EH (cell line): ENCODE data around the gene PCSK4.

Source experiments
- DNase-seq: peaks from one replicate; pipeline ENCODE4 v3.0.0-alpha.2; 2015; ENCODE audit warnings: low read depth

PCSK4 gene

DNA sequence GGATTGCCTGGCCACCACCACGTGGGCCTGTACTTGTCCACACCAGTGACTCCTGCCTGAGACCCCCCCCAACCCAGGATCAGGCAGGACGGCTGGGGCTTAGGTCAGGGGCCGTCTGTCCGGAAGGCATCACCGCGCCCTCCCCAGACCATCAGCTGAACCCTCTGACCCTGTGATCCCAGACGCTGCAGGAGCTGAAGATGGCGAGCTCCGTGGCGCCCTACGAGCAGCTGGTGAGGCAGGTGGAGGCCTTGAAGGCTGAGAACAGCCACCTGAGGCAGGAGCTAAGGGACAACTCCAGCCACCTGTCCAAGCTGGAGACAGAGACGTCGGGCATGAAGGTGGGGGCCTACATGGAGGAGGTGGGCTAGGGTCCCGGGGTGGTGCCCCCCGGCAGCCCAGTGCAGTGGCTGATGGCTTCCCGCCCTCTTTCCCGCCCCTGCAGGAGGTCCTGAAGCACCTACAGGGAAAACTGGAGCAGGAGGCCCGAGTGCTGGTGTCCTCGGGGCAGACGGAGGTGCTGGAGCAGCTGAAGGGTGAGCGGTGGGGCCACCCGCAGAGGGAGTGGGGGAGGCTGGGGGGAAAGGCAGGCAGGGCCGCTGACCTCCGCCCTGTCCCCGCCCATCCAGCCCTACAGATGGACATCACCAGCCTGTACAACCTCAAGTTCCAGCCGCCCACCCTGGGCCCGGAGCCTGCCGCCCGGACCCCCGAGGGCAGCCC lies 37.2 kb downstream of the PCSK4 start:
- no peak for DNase-seq

DNA sequence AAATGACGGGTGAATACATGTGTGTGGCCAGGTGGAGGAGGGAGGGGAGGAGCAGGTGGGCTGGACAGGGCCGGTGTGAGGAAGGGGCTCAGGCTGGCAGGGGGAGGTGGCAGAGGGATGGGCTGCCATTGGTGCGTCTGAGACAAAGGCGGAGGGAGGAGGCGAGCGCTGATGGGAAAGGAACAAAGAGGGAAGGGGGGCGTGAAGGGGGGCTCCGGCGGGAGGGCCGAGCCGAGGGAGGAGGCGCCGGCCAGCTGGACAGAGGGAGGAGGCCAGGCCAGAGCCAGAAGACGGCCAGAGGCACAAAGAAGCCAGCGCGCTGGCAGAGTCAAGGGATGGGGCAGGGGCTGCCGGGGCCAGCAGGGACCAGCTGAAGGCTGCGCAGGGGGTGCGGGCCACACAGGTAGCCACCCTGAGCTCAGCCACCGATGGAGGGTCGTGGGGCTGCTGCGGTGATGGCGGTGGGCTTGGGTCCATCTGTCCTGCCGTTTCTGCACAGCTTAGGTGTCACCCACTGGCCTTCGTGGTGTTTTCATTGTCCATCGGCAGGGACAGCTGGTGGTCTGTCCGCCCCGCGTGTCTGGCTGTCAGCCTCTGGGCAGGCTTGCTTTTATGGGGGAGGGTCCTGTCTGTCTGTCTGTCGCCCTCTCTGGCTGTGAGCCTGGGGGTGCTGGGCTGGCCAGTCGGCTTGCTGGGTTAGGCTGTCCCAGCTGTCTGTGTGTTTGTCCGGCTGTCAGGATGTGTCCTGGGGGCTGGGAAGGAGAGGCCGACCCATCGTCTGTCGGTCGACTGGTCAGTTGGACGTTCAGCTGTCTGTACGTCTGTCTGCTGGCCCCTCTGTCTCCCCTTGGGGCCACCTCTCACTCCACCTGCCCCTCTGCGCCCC lies 38.0 kb downstream of the PCSK4 start:
- no peak for DNase-seq

DNA sequence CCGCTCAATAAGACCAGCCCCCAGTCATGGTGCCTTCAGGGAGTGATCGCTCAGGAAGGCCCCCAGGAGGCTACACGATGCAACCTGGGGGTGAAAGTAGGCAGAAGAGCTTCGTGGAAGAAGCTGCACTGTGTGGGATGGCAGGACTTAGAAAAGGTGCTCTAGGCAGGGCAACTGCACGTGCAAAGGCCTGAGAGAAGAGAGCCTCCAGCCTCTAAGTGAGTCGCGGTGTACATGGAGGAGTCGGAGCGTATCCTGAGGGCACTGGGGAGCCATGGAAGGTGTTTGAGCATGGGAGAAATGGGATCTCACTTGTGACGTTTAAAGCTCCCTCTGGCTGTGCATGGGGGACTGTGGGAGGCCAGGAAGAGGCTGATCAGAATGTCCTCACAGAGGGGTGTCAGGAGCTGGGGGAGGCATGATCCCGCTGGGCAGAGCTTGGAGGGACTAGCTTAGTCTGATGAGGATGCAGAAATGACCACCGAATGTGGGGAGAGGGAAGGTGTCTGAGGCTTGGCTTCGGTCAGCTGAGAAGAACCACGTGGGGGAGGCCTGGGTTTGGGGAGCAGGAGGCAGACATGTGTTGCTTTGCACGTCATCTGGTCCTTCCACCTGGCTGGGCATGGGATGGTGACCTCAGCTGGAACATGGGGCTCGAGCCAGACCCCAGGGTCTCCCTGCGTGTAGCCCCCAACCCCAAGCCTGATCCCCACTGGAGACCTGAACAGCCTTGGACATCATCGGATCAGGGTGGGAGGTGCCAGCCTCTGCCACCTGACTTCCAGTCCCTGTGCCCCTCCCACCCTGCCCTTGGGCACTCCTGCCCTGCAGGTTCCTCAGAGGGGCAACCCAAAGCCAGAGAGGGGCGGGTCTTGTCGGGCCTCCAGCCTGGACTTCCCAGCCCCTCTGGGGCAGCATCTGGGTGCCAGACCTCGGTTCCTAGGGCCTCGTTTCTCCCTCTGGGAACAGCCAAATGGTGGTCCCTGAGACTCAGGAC lies 39.1 kb downstream of the PCSK4 start:
- DNase-seq = no peak

DNA sequence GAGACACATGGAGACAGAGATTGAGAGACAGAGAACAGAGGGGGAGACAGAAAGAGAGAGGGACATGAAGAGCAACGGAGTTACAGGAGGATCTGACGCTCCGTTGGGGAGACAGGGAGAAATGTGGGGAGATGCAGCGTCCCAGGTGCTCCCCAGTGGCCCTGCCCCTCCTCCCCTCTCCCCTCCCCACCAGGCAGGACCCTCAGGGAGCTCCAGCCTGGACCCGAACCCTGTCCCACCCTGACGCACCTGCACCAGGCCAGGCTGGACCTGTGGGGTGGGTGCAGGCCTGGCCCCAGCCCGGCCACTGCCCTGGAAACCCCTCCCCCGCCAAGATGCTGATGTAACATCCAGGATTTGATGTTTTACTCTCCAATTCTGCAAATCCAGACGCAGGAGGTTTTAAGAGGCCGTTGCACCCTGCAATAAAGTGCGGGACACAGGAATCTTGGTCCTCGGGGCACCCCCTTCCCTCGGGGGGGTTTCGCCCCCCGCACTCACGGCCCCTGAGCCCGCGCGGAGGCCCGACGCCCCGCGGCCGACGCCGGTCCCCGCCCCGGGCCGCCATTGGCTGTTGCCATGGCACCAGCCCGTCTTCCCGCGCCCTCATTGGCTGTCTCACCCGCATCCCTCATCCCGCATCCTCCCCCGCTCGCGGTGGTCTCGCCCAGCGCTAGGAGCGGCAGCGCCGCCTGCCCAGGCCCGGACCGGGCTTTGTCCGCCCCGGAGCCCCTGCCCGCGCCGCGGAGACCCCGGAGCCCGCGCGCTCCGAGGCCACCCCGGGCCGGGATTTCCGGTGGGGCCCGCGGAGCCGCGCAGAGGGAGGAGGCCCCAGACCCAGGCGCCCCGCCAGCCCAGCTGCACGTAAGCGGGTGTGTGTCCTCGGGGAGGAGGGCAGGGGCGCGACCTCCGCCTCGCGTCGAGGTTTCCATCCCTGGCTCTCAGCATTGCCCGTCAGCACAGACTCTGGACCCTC lies 40.4 kb downstream of the PCSK4 start, which contains the start of gene APC2:
TSS of gene APC2 (plus strand) at position 655 of the 976 bp plus-strand sequence. CDS start 2,881 bp downstream, outside the sequence.
- DNase-seq = peak; percentile 63

- DNase-seq = no peak
Measured at GRCh38 chr19:1447944-1448343, 42.2 kb downstream of the PCSK4 start.

- no peak for DNase-seq
Measured at GRCh38 chr19:1447504-1447903, 42.6 kb downstream of the PCSK4 start.

DNA sequence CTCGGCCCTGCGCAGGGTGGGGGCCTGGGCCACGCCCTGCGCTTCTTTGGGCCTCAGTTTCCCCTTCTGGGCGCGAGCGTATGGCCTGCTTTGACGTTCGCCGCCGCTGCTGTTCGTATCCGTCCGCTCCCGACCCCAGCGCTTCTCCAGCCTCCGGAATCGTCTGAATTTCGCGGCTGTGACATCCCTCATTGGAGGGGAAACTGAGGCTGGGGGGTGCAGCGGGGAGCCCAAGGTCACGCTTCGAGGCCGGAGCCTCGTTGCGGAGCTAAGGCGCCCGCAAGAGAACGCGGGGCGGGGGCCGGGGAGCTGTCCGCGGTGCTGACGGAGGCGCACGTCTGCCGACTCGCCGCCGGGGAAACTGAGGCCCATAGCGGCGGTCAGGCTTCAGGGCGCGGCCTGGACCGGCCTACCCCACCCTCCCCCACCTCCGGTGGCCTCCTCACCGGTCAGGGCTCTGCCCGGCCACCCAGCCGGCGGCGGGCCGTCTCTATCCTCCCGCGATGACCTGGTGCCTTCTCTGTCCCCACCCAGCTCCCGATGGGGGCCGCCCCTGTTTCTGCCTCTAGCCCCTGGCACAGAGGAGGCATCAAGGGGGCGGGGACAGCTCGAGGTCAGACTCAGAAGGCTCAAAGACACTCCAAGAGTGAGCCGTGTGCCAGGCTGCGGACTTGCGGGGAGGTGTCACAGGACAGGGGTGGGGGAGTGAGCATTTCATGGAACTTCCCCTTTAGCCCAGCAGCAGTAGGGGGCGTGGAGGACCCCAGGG lies 43.3 kb downstream of the PCSK4 start:
- no peak for DNase-seq

DNA sequence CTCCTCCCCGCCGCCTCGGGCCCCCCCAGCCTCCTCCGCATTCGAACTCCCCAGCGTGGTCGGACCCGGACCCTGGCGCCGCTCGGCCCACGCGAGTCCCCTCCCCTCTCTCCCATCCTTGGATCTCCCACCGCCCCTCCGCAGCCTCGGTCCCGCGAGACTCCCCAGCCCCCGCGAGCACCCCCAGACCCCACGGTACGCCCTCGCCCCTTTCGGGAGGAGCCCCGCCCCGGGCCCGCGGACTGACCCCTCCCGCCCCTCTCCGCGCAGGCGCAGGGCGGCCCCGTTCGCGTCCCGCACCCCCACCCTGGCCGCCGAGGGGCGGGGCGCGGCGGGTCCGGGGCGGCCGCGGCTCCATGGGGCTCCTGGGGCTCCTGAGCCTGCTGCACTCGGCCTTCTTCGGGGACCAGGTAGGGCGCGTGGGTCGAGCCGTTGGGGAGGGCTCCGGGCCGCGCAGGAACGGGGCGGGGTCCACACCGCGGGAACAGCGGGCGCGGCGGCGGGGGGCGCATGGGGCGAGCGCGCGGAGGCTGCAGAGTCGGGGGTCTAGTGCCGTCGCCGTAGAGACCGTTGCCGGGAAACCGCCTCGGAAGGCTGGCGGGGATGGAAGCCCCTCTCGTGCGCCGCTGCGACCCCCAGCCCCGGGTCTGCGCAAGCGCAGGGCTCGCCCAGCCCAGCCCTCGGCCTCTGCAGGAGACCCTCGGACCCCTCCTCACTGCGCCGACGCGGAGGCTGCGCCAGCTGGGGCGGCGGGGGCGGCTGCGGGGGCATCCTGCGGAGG lies 44.0 kb downstream of the PCSK4 start:
- DNase-seq = no peak

GRCh38 chr19:1445185-1445931 lies 44.8 kb downstream of the PCSK4 start:
- DNase-seq = peak; percentile 63

- DNase-seq = no peak
Measured at GRCh38 chr19:1441677-1442438, 48.3 kb downstream of the PCSK4 start.

GRCh38 chr19:1441022-1441426 lies 49.1 kb downstream of the PCSK4 start:
- DNase-seq = no peak

GRCh38 chr19:1440418-1440801 lies 49.7 kb downstream of the PCSK4 start:
- DNase-seq = no peak

- peak; percentile 50 for DNase-seq
Measured at GRCh38 chr19:1439525-1440417, 50.4 kb downstream of the PCSK4 start.

DNA sequence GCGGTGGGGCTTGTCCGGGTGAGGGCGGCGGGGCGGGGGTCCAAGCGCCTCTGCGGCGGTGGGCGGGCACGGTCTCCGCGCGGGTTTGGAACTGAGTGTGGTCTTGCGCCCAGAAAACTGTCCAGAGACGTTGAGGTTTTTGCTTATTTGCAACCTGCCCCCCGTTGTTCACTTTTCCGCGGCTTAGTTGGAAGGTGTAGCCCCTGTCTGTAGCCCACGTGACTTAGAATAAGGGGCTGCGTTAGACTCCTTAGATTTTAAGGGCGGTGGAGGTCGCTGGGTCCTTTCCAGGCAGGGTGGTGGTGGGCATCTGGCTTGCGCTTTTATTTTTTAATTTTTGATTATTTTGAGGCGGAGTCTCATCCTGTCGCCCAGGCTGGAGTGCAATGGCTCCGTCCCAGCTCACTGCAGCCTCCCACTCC lies 51.2 kb downstream of the PCSK4 start:
- DNase-seq = no peak

DNA sequence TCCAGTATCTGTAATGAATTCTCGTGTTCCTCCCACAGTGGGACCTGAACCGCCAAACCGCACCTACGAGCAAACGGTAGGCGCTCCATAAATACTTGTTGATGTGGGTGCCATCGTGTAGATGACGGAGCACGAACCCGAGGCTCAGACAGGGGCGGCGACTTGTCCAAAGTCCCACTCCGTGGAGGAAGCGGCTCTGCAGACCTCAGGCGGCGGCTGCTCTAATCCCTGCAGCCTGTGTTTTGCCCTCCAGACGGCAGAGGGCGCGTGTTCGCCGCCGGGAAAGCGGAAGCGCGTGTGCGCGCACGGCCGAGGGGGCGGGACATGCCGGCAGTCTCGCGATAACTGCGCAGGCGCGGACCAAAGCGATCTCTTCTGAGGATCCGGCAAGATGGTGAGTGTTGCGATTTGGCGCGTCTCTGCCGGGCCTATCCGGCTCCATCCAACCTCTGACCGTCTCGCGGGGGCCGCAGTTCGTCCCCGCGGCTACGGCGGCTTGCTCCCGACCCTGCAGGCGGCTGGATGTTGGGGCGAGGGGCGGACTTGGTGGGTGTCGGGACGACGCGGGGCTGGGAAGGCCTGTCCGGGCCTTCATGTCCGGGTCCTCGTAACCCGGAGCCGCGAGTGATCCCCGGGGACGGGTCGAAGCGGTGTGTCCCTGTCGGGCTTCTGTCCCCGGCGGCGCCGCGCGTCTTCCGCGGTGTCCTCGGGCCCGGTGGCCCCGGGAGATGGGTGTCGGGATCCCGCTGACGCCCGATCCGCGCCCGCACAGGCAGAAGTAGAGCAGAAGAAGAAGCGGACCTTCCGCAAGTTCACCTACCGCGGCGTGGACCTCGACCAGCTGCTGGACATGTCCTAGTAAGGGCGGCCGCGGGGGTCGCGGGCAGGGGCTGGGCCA lies 51.9 kb downstream of the PCSK4 start, which contains the start of gene RPS15:
TSS of gene RPS15 (plus strand) at position 362 of the 898 bp plus-strand sequence. CDS start at position 392, 30 bp downstream.
- peak; percentile 91 for DNase-seq
